Activated B cell treated with CpG ODN at 0.5 μM for 24 hours (primary cell): ENCODE results near the gene CD200R1L. TPM values are rescaled to one million over a fixed set of nuclear protein-coding genes. Genes with fewer than 3 reads are reported as not detected.

Experiments used
- ATAC-seq: fragments of 200-7000 bp; cut with Tn5 transposase; one replicate; pipeline ENCODE4 v1.10.0; 2021; ENCODE audit warnings: low read depth, mild to moderate bottlenecking, moderate library complexity
- CTCF ChIA-PET: fragments of 350-600 bp; sonication (Branson Sonifier 250); formaldehyde crosslinking; loops from one replicate; lab custom pipeline; 2021; ENCODE audit warnings: antibody characterized with exemption; lab: Charles Lee
- POLR2A ChIA-PET: fragments of 350-600 bp; sonication (Branson Sonifier 250); formaldehyde crosslinking; loops from one replicate; lab custom pipeline; 2021; ENCODE audit warnings: antibody characterized with exemption; lab: Charles Lee
- DNase-seq: peaks from one replicate; pipeline ENCODE4 v3.0.0; 2022
- H3K27ac Mint-ChIP-seq: one replicate; pipeline ENCODE4 v1.8.0; 2020; ENCODE audit warnings: mixed read lengths
- H3K27me3 Mint-ChIP-seq: one replicate; pipeline ENCODE4 v1.8.0; 2021; ENCODE audit warnings: mixed read lengths
- H3K36me3 Mint-ChIP-seq: one replicate; pipeline ENCODE4 v1.8.0; 2021; ENCODE audit warnings: low read depth, mixed read lengths
- H3K4me1 Mint-ChIP-seq: one replicate; pipeline ENCODE4 v1.8.0; 2021; ENCODE audit warnings: mixed read lengths
- H3K4me3 Mint-ChIP-seq: one replicate; pipeline ENCODE4 v1.8.0; 2020; ENCODE audit warnings: mild to moderate bottlenecking, mixed read lengths
- H3K9me3 Mint-ChIP-seq: one replicate; pipeline ENCODE4 v1.8.0; 2020; ENCODE audit warnings: mixed read lengths
- CTCF ChIP-seq: fragments of 200-600 bp; IDR thresholded peaks from one replicate; pipeline ENCODE4 v1.8.0; 2022; ENCODE audit warnings: antibody characterized with exemption, mild to moderate bottlenecking
- intact Hi-C: fragments of 100-400 bp; cut with micrococcal nuclease; formaldehyde crosslinking; loops from one replicate; pipeline ENCODE4 v1.15.1; 2024
- total RNA-seq: library from RNA; stranded (reverse); gene quantifications from 2 replicates; pipeline ENCODE4 v1.2.3, GENCODE V29; 2022

Gene CD200R1L
- total RNA-seq, 1 donor from 2014 or later = not detected

- TF ChIP-seq CTCF = no peak
- Mint-ChIP-seq H3K36me3 (no peaks in the 10 kb centered on the region), H3K4me3 (no peak overlapping the region), H3K9me3 (no peaks in the 10 kb centered on the region), H3K4me1 (peaks cover 24% of the 10 kb centered on the region), H3K27ac (no peak overlapping the region), H3K27me3 (no peaks in the 10 kb centered on the region)
- intact Hi-C loops = no loop called here
- DNase-seq (no peak), ATAC-seq (no peak)
- ChIA-PET POLR2A (interaction anchor here (0.5 kb wide), 1 partner anchor 109 kb away, joined by 3 read pairs; no protein-coding TSS in a partner anchor), CTCF (interaction anchor here (2.1 kb wide), 1 partner anchor 45 kb away, joined by 8 read pairs; no protein-coding TSS in a partner anchor)
These were observed 66.8 kb downstream of the CD200R1L start for GRCh38 chr3:112779558-112780480.

GRCh38 chr3:112779011-112779410 is 67.7 kb downstream of the CD200R1L start:
- CTCF ChIA-PET = interaction anchor here (2.1 kb wide), 1 partner anchor 44 kb away, joined by 8 read pairs; no protein-coding TSS in a partner anchor
- H3K27ac Mint-ChIP-seq = no peak overlapping the region
- no peak overlapping the region for H3K4me3 Mint-ChIP-seq
- no peak for TF ChIP-seq CTCF
- H3K9me3 Mint-ChIP-seq = no peaks in the 10 kb centered on the region
- no peaks in the 10 kb centered on the region for H3K27me3 Mint-ChIP-seq
- no peak for ATAC-seq
- H3K4me1 Mint-ChIP-seq = peaks cover 32% of the 10 kb centered on the region
- intact Hi-C loops = no loop called here
- DNase-seq = no peak
- no peaks in the 10 kb centered on the region for H3K36me3 Mint-ChIP-seq
- POLR2A ChIA-PET = no interaction called here

GRCh38 chr3:112778353-112778948 is 68.2 kb downstream of the CD200R1L start:
- ChIA-PET POLR2A (interaction anchor here (1.3 kb wide), 1 partner anchor 7 kb away, joined by 4 read pairs; no protein-coding TSS in a partner anchor), CTCF (no interaction called here)
- TF ChIP-seq CTCF = no peak
- Mint-ChIP-seq H3K27ac (no peak overlapping the region), H3K27me3 (no peaks in the 10 kb centered on the region), H3K4me1 (peaks cover 36% of the 10 kb centered on the region), H3K36me3 (no peaks in the 10 kb centered on the region), H3K4me3 (no peak overlapping the region), H3K9me3 (no peaks in the 10 kb centered on the region)
- no peak for ATAC-seq
- intact Hi-C loops = no loop called here
- DNase-seq = no peak

- CTCF ChIA-PET = no interaction called here
These were observed 68.9 kb downstream of the CD200R1L start for GRCh38 chr3:112777811-112778210.

More at GRCh38 chr3:112777811-112778210, 68.9 kb downstream of the CD200R1L start:
- no peak for TF ChIP-seq CTCF
- no peak for DNase-seq
- no peak overlapping the region for H3K4me3 Mint-ChIP-seq
- H3K9me3 Mint-ChIP-seq = no peaks in the 10 kb centered on the region
- ATAC-seq = no peak
- no peaks in the 10 kb centered on the region for H3K36me3 Mint-ChIP-seq
- H3K4me1 Mint-ChIP-seq = peaks cover 37% of the 10 kb centered on the region
- POLR2A ChIA-PET = interaction anchor here (1.3 kb wide), 1 partner anchor 8 kb away, joined by 4 read pairs; no protein-coding TSS in a partner anchor
- H3K27me3 Mint-ChIP-seq = no peaks in the 10 kb centered on the region
- intact Hi-C loops = no loop called here
- no peak overlapping the region for H3K27ac Mint-ChIP-seq
